GM06990 (cell line): Measurements from ENCODE around the gene CYP2S1.
"Not testable (repeated sequence)": the region's sequence is repeated elsewhere in the genome, so short reads cannot be mapped to it uniquely, and the experiment has no call there.

Experiments
- DNase-seq: peaks from one replicate; pipeline ENCODE4 v3.0.0-alpha.2; 2011; ENCODE audit not compliant: insufficient read length; ENCODE audit errors: extremely low read depth
- H3K27me3 ChIP-seq: replicated peaks from 2 replicates; pipeline ENCODE4 v1.6.0; 2011; ENCODE audit warnings: low read length; ENCODE audit not compliant: control insufficient read depth, insufficient read depth
- H3K36me3 ChIP-seq: 2 replicates; pipeline ENCODE4 v1.5.1; 2011; ENCODE audit warnings: low read length; ENCODE audit not compliant: control insufficient read depth, insufficient read depth
- H3K4me3 ChIP-seq: replicated peaks from 2 replicates; pipeline ENCODE4 v1.5.1; 2011; ENCODE audit warnings: low read depth, mild to moderate bottlenecking, control low read depth, low read length
- CTCF ChIP-seq: IDR thresholded peaks from 2 replicates; pipeline ENCODE4 v1.5.1; 2011; ENCODE audit warnings: low read length, control low read depth, mild to moderate bottlenecking, inconsistent platforms; ENCODE audit not compliant: insufficient read depth, poor library complexity, severe bottlenecking

Gene CYP2S1

GRCh38 chr19:41226053-41226873 is 33.2 kb downstream of the CYP2S1 start:
- peaks cover 5% of the 10 kb centered on the region; the same call in 1 of the 2 replicates for H3K27me3 ChIP-seq
- TF ChIP-seq CTCF: no peak
- no peak for DNase-seq
- H3K36me3 ChIP-seq: no peaks in the 10 kb centered on the region
- no peak overlapping the region for H3K4me3 ChIP-seq

GRCh38 chr19:41226874-41227390 is 33.9 kb downstream of the CYP2S1 start:
- Histone ChIP-seq H3K4me3 (no peak overlapping the region), H3K36me3 (no peaks in the 10 kb centered on the region), H3K27me3 (peaks cover 5% of the 10 kb centered on the region; the same call in 1 of the 2 replicates)
- no peak for TF ChIP-seq CTCF
- no peak for DNase-seq

- DNase-seq: no peak
- no peak for TF ChIP-seq CTCF
- Histone ChIP-seq H3K27me3 (peaks cover 2% of the 10 kb centered on the region; the same call in 1 of the 2 replicates), H3K4me3 (no peak overlapping the region), H3K36me3 (no peaks in the 10 kb centered on the region)
Measured at GRCh38 chr19:41228486-41228885, 35.5 kb downstream of the CYP2S1 start.

- DNase-seq, H3K27me3 ChIP-seq, H3K4me3 ChIP-seq, H3K36me3 ChIP-seq: not testable (repeated sequence)
Measured at GRCh38 chr19:41229338-41229737, 36.3 kb downstream of the CYP2S1 start.

- H3K27me3 ChIP-seq: peaks cover 2% of the 10 kb centered on the region; the same call in 1 of the 2 replicates
- no peaks in the 10 kb centered on the region for H3K36me3 ChIP-seq
- no peak for DNase-seq
Measured at GRCh38 chr19:41230067-41230857, 37.2 kb downstream of the CYP2S1 start.

More at GRCh38 chr19:41230067-41230857, 37.2 kb downstream of the CYP2S1 start:
- no peak for TF ChIP-seq CTCF
- no peak overlapping the region for H3K4me3 ChIP-seq
